Loucy (cell line): ENCODE results near the gene LRRC4C.

Source experiments
- H2AFZ ChIP-seq: fragments of 200-600 bp; sonication (generic); 2 replicates; pipeline ENCODE4 v1.6.0; 2016; ENCODE audit warnings: antibody characterized with exemption, mild to moderate bottlenecking, low read length, moderate library complexity
- H3F3A ChIP-seq: fragments of 200-600 bp; 2 replicates; pipeline ENCODE4 v1.6.0; 2016; ENCODE audit warnings: antibody characterized with exemption, low read depth, mild to moderate bottlenecking
- H3K27me3 ChIP-seq: fragments of 200-600 bp; sonication (generic); 2 replicates; pipeline ENCODE4 v1.6.1; 2014; ENCODE audit warnings: low read length, mild to moderate bottlenecking; ENCODE audit not compliant: insufficient read depth, poor library complexity, severe bottlenecking
- H3K36me3 ChIP-seq: fragments of 200-600 bp; sonication (generic); 2 replicates; pipeline ENCODE4 v1.6.1; 2016; ENCODE audit warnings: low read length; ENCODE audit not compliant: insufficient read depth
- H3K4me1 ChIP-seq: fragments of 200-600 bp; sonication (generic); 2 replicates; pipeline ENCODE4 v1.5.1; 2014; ENCODE audit warnings: low read length, mild to moderate bottlenecking; ENCODE audit not compliant: insufficient read depth, poor library complexity, severe bottlenecking
- H3K4me2 ChIP-seq: fragments of 200-600 bp; sonication (generic); 2 replicates; pipeline ENCODE4 v1.6.0; 2014; ENCODE audit warnings: antibody characterized with exemption, low read length, low read depth, mild to moderate bottlenecking; ENCODE audit not compliant: poor library complexity, severe bottlenecking
- H3K4me3 ChIP-seq: fragments of 200-600 bp; sonication (generic); 2 replicates; pipeline ENCODE4 v1.5.1; 2014; ENCODE audit warnings: low read length, mild to moderate bottlenecking, mixed read lengths; ENCODE audit not compliant: poor library complexity, severe bottlenecking
- H3K79me2 ChIP-seq: fragments of 200-600 bp; sonication (generic); 2 replicates; pipeline ENCODE4 v1.6.1; 2014; ENCODE audit warnings: low read length; ENCODE audit not compliant: insufficient read depth
- H3K9ac ChIP-seq: fragments of 200-600 bp; sonication (generic); 2 replicates; pipeline ENCODE4 v1.6.0; 2014; ENCODE audit warnings: mild to moderate bottlenecking, low read depth, low read length, moderate library complexity; ENCODE audit not compliant: poor library complexity, severe bottlenecking
- H3K9me2 ChIP-seq: fragments of 200-600 bp; sonication (generic); replicated peaks from 2 replicates; pipeline ENCODE4 v1.6.1; 2016; ENCODE audit warnings: low read depth, low read length, mixed read lengths
- H3K9me3 ChIP-seq: fragments of 200-600 bp; sonication (generic); 2 replicates; pipeline ENCODE4 v1.6.1; 2014; ENCODE audit warnings: mild to moderate bottlenecking, antibody characterized with exemption, low read length, low read depth; ENCODE audit not compliant: insufficient read depth
- H4K20me1 ChIP-seq: fragments of 200-600 bp; sonication (generic); 2 replicates; pipeline ENCODE4 v1.6.0; 2014; ENCODE audit warnings: antibody characterized with exemption, low read length, mild to moderate bottlenecking; ENCODE audit not compliant: insufficient read depth, poor library complexity, severe bottlenecking
- CTCF ChIP-seq: fragments of 200-600 bp; sonication (generic); conservative IDR thresholded peaks from 2 replicates; pipeline ENCODE4 v1.5.1; 2014; ENCODE audit warnings: mild to moderate bottlenecking, antibody characterized with exemption, low read length
- EZH2phosphoT487 ChIP-seq: fragments of 200-600 bp; IDR thresholded peaks from 2 replicates; pipeline ENCODE4 v1.6.1; 2018; ENCODE audit warnings: antibody characterized with exemption, mild to moderate bottlenecking, moderate library complexity, borderline replicate concordance

LRRC4C gene

GRCh38 chr11:40162901-40163883 lies 1296.3 kb downstream of the LRRC4C start:
- no peaks in the 10 kb centered on the region for H3K27me3 ChIP-seq
- H2AFZ ChIP-seq = no peak overlapping the region
- H4K20me1 ChIP-seq = no peaks in the 10 kb centered on the region
- no peak for TF ChIP-seq CTCF
- TF ChIP-seq EZH2phosphoT487 = no peak
- H3K36me3 ChIP-seq = no peaks in the 10 kb centered on the region
- H3K9ac ChIP-seq = no peak overlapping the region
- no peak overlapping the region for H3K4me2 ChIP-seq
- H3K4me1 ChIP-seq = no peaks in the 10 kb centered on the region
- H3K4me3 ChIP-seq = no peak overlapping the region
- H3K9me2 ChIP-seq = no peaks in the 10 kb centered on the region; the same call in 1 of the 2 replicates
- H3F3A ChIP-seq = no peaks in the 10 kb centered on the region
- no peaks in the 10 kb centered on the region for H3K9me3 ChIP-seq
- no peaks in the 10 kb centered on the region for H3K79me2 ChIP-seq

GRCh38 chr11:40161854-40162410 lies 1297.5 kb downstream of the LRRC4C start:
- Histone ChIP-seq H3K9ac (no peak overlapping the region), H3K4me1 (no peaks in the 10 kb centered on the region), H2AFZ (no peak overlapping the region), H3F3A (no peaks in the 10 kb centered on the region), H3K27me3 (no peaks in the 10 kb centered on the region), H3K4me2 (no peak overlapping the region), H3K4me3 (no peak overlapping the region), H4K20me1 (no peaks in the 10 kb centered on the region), H3K9me3 (no peaks in the 10 kb centered on the region), H3K9me2 (no peaks in the 10 kb centered on the region; the same call in 1 of the 2 replicates), H3K79me2 (no peaks in the 10 kb centered on the region), H3K36me3 (no peaks in the 10 kb centered on the region)
- no peak for TF ChIP-seq CTCF
- no peak for TF ChIP-seq EZH2phosphoT487

DNA sequence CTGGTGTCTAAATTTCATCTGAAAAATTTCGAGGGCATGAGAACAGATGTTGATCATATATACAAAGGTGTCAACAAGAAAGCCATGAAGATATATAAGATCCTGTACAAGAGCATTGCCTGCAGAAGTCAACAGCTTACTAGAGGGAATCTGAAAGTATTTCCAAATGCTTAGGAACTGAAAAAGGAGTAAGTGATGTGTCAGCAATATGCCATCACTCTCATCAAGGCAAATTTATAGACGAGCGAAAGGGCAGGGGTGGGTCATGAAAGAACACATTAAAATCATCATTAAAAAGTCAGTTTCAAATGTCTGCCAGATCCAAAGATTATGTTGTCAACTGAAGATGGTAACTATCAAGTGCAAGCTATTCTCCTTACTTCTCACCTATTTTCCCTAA lies 1299.0 kb downstream of the LRRC4C start:
- H3K9me3 ChIP-seq = no peaks in the 10 kb centered on the region
- TF ChIP-seq CTCF = no peak
- TF ChIP-seq EZH2phosphoT487 = no peak

More for the DNA sequence above, 1299.0 kb downstream of the LRRC4C start:
- H3K27me3 ChIP-seq = no peaks in the 10 kb centered on the region
- H3K9ac ChIP-seq = no peak overlapping the region
- H3F3A ChIP-seq = no peaks in the 10 kb centered on the region
- H4K20me1 ChIP-seq = no peaks in the 10 kb centered on the region
- H3K79me2 ChIP-seq = no peaks in the 10 kb centered on the region
- H3K4me1 ChIP-seq = no peaks in the 10 kb centered on the region
- no peak overlapping the region for H2AFZ ChIP-seq
- H3K4me3 ChIP-seq = no peak overlapping the region
- no peaks in the 10 kb centered on the region; the same call in 1 of the 2 replicates for H3K9me2 ChIP-seq
- no peaks in the 10 kb centered on the region for H3K36me3 ChIP-seq
- no peak overlapping the region for H3K4me2 ChIP-seq
